SK-N-SH treated with all-trans-retinoic acid at 6 μM for 48 hours (cell line): Measurements from ENCODE around the gene C5.

Source experiments
- OSR1 ChIP-seq: fragments of 250-450 bp; sonication (Bioruptor Pico); IDR thresholded peaks from 2 replicates; pipeline ENCODE4 v1.8.0; 2022; ENCODE audit warnings: moderate library complexity, mild to moderate bottlenecking, inconsistent platforms
- RARB ChIP-seq: fragments of 250-450 bp; sonication (Bioruptor Pico); IDR thresholded peaks from 2 replicates; pipeline ENCODE4 v1.8.0; 2021; ENCODE audit warnings: mild to moderate bottlenecking, moderate library complexity
- SNAI2 ChIP-seq: fragments of 250-450 bp; sonication (Bioruptor Pico); IDR thresholded peaks from 2 replicates; pipeline ENCODE4 v1.5.0; 2020; ENCODE audit warnings: mild to moderate bottlenecking, moderate library complexity
- TOX ChIP-seq: fragments of 250-450 bp; sonication (Bioruptor Pico); IDR thresholded peaks from 2 replicates; pipeline ENCODE4 v1.8.0; 2021; ENCODE audit warnings: mild to moderate bottlenecking, moderate library complexity, borderline replicate concordance
- ZFP3 ChIP-seq: fragments of 250-450 bp; sonication (Bioruptor Pico); IDR thresholded peaks from 2 replicates; pipeline ENCODE4 v1.5.0; 2020; ENCODE audit warnings: mild to moderate bottlenecking, moderate library complexity
- TF ChIP-seq, protein P1 (sequence below): fragments of 250-450 bp; sonication (Bioruptor Pico); IDR thresholded peaks from 2 replicates; pipeline ENCODE4 v1.8.0; 2020; ENCODE audit warnings: mild to moderate bottlenecking, moderate library complexity, borderline replicate concordance

- no peak for TF ChIP-seq OSR1 (CRISPR knock-in tag)
- TF ChIP-seq RARB = no peak
- TF ChIP-seq TOX (CRISPR knock-in tag) = no peak
- TF ChIP-seq, protein P1, sequence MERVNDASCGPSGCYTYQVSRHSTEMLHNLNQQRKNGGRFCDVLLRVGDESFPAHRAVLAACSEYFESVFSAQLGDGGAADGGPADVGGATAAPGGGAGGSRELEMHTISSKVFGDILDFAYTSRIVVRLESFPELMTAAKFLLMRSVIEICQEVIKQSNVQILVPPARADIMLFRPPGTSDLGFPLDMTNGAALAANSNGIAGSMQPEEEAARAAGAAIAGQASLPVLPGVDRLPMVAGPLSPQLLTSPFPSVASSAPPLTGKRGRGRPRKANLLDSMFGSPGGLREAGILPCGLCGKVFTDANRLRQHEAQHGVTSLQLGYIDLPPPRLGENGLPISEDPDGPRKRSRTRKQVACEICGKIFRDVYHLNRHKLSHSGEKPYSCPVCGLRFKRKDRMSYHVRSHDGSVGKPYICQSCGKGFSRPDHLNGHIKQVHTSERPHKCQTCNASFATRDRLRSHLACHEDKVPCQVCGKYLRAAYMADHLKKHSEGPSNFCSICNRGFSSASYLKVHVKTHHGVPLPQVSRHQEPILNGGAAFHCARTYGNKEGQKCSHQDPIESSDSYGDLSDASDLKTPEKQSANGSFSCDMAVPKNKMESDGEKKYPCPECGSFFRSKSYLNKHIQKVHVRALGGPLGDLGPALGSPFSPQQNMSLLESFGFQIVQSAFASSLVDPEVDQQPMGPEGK (CRISPR knock-in tag) = no peak
- no peak for TF ChIP-seq SNAI2 (CRISPR knock-in tag)
- no peak for TF ChIP-seq ZFP3
These were observed 75.9 kb downstream of the C5 start for GRCh38 chr9:120974181-120974580.
